Umbilical cord (tissue), 2 donors: Measurements from ENCODE around the gene BRD3. TPM values are rescaled to one million over a fixed set of nuclear protein-coding genes. Genes with fewer than 3 reads are reported as not detected.

Source experiments
- DNase-seq: peaks from one replicate; pipeline ENCODE4 v3.0.0-alpha.2; 2015; ENCODE audit warnings: low spot score
- total RNA-seq: library from RNA; depleted of rRNA; stranded (reverse); fragments of >200 nt; gene quantifications from one replicate; pipeline ENCODE4 v1.2.3, GENCODE V29; 2014; ENCODE audit warnings: low replicate concordance; ENCODE audit not compliant: insufficient read depth

Gene BRD3
- total RNA-seq, 1 donor from 2014 or later = 19.3 TPM

DNA sequence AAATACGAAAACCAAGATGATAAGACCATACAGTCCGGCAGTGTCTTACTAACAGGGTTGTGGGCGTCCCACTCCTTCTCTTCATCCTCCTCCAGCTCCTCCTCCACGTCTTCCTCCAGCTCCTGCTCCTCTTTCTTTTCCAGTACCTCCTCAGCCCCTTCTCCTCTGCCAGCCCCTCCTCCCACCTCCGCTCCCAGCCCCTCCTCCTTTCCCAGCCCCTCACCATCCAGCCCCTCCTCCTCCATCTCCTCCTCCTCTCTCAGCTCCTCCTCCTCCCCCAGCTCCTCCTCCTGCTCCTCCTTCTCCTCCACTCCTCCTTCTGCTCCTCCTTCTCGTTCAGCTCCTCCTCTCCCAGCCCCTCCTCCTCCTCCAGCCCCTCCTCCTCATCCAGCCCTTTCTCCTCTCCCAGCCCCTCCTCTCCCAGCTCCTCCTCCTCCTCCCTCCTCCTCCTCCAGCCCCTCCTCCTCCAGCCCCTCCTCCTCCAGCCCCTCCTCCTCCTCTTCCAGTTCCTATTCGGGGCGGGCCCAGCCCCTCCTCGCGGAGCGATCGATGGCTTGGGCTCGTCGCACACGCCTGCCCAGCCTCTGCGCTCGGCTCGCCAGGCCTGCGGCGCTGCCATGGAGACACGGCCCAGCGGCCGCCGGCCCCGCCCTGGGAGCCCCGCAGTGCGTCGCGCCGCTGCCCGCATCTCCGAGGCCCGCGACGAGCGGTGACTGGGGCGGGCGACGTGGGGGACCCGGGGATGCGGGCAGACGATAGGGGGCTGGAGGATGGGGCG lies 42.8 kb downstream of the BRD3 start, which contains the start of gene BRD3OS:
Gene BRD3OS (plus strand): TSS at position 654 of the 778 bp plus-strand sequence. CDS start 1,267 bp downstream, outside the sequence.
- DNase-seq = peak; percentile 99

DNA sequence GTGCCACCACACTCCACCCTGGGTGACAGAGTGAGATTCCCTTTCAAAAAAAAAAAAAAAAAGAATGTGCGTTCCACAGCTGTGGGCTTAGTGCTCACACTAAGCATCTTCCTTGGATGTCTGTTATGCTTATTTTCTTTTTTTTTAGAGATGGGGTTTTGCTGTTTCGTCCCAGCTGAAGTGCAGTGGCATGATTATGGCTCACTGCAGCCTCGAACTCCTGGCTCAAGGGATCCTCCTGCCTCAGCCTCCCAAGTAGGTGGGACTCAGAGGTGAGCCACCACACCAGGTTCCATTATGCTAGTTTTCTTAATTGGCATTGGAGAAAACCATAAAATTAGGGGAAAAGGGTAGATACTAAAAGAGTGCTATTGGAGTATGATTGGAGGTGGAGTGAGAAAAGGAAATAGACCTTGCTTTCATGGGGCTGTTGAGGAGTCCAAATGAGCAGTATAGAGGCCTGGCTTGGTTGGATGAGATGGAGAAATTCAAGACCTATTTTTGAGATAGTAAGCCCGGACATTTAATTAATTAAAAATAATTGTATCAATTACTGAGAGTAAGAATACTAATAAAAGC lies 43.5 kb downstream of the BRD3 start:
- DNase-seq = peak; percentile 8

- no peak for DNase-seq
Measured at GRCh38 chr9:134014946-134015345, 52.9 kb downstream of the BRD3 start.

- no peak for DNase-seq
Measured at GRCh38 chr9:134011401-134011800, 56.4 kb downstream of the BRD3 start.

DNA sequence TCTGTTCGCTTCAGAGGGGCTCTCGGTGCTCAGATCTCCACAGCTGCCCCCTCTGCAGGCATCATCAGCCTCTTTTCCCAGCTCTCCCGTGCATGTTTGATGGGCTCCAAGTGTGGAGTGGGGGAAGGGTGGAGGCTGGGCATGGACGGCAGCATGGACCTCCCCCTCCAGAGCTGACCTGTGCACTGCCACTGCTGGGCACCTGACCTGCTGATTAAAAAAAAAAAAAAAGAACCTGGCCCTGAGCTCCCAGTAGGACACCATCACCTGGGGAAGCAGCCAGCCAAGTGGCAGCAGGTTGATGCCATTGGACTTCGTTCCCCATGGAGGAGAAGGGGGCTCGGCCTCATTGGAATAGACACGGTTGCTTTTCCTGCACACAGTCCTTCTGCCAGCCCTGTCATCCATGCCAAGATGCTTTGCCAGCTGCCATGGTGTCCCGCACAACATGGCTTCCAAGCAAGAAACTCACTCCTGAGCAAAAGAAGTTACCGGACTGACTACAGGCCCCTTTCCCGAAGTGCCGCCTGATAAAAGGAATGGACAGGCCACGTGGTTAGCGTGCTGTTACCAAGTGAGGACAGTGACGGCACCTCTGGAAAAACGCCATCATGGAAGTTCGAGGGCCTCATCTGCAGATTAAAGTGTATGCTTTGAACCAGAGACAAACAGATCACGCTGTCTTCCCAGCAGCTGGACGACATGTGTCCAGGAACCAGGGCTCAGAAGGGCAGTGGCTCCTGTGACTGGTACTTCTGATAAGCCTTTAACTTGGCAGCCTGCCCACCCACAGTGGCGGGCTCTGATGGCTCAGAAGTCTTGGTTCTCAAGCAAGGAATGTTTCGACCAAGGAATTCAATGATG lies 57.3 kb downstream of the BRD3 start:
- DNase-seq = no peak

GRCh38 chr9:134007571-134007970 lies 60.3 kb downstream of the BRD3 start:
- no peak for DNase-seq

DNA sequence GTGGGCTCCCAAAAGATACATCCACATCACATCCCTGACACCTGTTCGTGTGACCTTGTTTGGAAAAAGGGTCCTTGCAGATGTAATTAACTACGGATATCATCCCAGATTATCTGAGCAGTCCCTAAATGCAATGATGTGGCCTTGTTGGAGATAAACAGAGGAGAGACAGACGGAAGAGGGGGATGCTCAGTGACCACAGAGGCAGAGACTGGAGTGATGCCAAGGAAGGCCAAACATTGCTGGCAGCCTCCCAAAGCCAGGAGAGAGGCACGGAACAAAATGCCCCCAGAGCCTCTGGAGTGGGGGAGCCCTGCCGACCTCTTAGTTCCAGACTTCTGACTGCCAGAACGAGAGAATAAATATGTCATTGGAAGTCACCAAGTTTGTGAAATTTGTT lies 60.7 kb downstream of the BRD3 start:
- no peak for DNase-seq

GRCh38 chr9:134005381-134005780 lies 62.4 kb downstream of the BRD3 start:
- DNase-seq = no peak

DNA sequence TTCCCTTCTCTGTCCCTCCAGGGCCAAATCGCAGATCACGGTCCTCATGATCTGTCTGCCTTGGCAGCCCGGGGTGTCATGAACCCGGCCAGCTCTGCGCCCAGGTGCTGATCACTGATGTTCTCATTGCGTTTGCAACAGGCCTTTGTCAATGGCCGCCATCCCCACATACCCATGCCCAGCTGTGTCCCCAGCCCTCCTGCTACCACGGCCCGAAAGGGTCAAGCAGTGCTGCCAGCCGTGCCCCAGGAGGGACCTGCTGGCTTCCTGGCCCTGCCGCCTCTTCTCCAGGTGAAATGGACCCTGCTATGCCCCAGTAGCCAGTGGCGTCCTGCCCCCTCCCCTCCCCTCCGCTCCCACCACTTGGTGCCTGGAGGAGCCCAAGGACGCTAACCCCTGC lies 62.9 kb downstream of the BRD3 start:
- DNase-seq = no peak

- no peak for DNase-seq
Measured at GRCh38 chr9:134004131-134004873, 63.5 kb downstream of the BRD3 start.

- no peak for DNase-seq
Measured at GRCh38 chr9:134003237-134003636, 64.6 kb downstream of the BRD3 start.

DNA sequence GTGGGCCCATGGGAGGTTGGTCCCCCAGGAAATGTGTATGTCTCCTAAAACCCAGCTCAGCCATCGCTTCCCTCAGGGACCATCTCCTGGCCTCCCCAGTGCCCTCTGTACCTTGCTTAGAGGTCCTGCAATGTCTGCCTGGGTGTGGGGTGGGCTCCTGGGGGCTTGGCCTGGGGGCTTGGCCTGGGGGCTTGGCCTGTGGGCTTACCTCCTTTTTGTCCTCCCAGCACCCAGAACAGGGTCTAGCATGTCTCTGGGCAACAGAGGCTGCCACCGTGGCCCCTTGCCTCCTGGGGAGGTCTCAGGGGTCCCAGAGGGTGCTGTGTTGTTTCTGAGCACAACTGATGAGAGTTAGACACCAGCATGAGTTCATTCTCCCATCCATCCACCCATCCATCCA lies 65.0 kb downstream of the BRD3 start:
- DNase-seq = no peak

GRCh38 chr9:133999851-134000265 lies 68.0 kb downstream of the BRD3 start:
- no peak for DNase-seq

- no peak for DNase-seq
Measured at GRCh38 chr9:133998915-133999595, 68.8 kb downstream of the BRD3 start.

DNA sequence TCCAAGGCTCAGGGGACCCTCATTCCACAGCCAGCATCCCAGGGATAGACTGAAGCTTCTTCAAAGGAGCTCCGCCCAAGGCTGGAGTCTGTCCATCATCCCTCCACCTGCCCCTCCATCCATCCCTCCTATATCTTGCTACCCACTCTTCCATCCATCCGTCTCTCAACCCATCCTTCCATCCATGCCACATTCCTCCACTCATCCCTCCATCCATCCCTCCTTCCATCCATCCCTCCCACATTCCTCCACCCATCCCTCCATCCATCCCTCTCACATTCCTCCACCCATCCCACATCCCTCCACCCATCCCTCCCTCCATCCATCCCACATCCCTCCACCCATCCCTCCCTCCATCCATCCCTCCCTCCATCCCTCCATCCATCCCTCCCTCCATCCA lies 70.2 kb downstream of the BRD3 start:
- DNase-seq = no peak

- no peak for DNase-seq
Measured at GRCh38 chr9:133996531-133997520, 71.0 kb downstream of the BRD3 start.

DNA sequence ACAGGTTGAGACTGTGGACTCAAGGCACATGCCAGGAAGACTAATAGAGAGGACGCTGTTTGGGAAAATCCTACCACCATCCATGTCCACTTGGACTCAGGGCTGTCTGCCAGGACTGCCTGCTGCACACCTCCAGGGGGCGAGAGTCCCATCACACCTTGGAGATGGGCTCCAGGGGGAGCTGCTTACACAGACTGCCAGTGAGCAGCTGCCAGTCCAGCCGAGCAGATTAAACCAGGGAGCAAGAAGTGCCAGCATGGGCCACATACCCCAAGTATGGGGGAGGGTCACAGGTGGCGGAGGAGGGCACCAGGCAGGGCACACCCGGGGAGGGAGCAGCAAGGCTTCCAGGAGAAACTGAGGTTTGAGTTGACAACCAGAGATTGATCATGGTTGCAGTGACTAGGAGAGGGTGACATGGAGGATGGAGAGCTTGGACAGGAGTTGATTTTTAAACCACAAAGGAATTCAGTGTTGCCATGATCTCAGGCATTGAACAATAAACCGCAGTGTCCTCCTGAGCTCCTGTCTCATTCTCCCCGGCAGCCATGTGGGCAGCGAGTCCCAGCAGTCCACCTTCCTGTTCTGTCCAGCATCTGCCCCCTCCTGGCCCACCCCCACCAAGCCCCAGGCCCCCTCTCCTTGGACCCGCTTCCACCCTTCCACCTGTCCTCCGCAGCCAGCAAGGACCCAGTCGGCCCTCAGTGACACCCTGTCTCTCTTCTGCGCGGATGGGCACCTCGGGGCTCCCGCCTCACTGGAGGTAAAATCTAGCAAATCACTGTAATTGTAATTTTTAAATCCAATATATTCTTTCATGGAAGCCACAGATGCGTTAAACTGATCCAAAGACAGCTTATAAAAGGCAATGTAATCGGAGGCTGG lies 72.6 kb downstream of the BRD3 start:
- DNase-seq = no peak

- DNase-seq = peak; percentile 76
Measured at GRCh38 chr9:133994353-133995011, 73.3 kb downstream of the BRD3 start.
